Sigmoid colon (tissue), 7 donors: ENCODE results near the gene ERFE. TPM values are rescaled to one million over a fixed set of nuclear protein-coding genes. Genes with fewer than 3 reads are reported as not detected.
A peak's percentile ranks its signal among the peaks of the same experiment; 100 is the strongest.

Source experiments
- DNase-seq: peaks from one replicate; pipeline ENCODE4 v3.0.0-alpha.2; 2019
- H3K27ac ChIP-seq, 4 donors: fragments of 200-600 bp; sonication (generic); one replicate each; pipeline ENCODE4 v1.5.1; 2016 to 2019; ENCODE audit warnings: mild to moderate bottlenecking in 1 of 4
- H3K27me3 ChIP-seq, 3 donors: fragments of 200-600 bp; sonication (generic); one replicate each; pipeline ENCODE4 v1.5.1; 2019; ENCODE audit warnings: mild to moderate bottlenecking in 1 of 3
- H3K36me3 ChIP-seq, 4 donors: fragments of 200-600 bp; sonication (generic); one replicate each; pipeline ENCODE4 v1.5.1; 2016 to 2019
- H3K4me1 ChIP-seq, 4 donors: fragments of 200-600 bp; sonication (generic); one replicate each; pipeline ENCODE4 v1.5.1; 2017 to 2019
- H3K4me3 ChIP-seq, 4 donors: fragments of 200-600 bp; sonication (generic); one replicate each; pipeline ENCODE4 v1.5.1; 2017 to 2019; ENCODE audit warnings: mild to moderate bottlenecking in 2 of 4, moderate library complexity in 1 of 4
- H3K9me3 ChIP-seq, 4 donors: fragments of 200-600 bp in 3 of 4; sonication (generic) in 3 of 4; one replicate each; pipeline versions ENCODE4 v1.5.1 to v1.6.1; 2013 to 2019
- CTCF ChIP-seq, 4 experiments: fragments of 450-650 bp in 3 of 4; fragments of 200-600 bp in 1 of 4; IDR thresholded peaks; one replicate each; pipeline ENCODE4 v1.5.1; 2016 to 2019; ENCODE audit warnings: antibody characterized with exemption in 4 of 4, mild to moderate bottlenecking in 3 of 4, moderate library complexity in 2 of 4
- EP300 ChIP-seq, 4 donors: sonication (generic); formaldehyde crosslinking; IDR thresholded peaks; one replicate each; pipeline ENCODE4 v1.6.1; 2017; ENCODE audit warnings: antibody characterized with exemption in 4 of 4
- POLR2A ChIP-seq, 2 donors: fragments of 450-650 bp; IDR thresholded peaks; one replicate each; pipeline ENCODE4 v1.6.1; 2016; ENCODE audit warnings: antibody characterized with exemption in 2 of 2, mild to moderate bottlenecking in 2 of 2, moderate library complexity in 2 of 2
- POLR2AphosphoS5 ChIP-seq, 4 donors: sonication (generic); formaldehyde crosslinking; IDR thresholded peaks; one replicate each; pipeline ENCODE4 v1.6.1; 2017; ENCODE audit warnings: antibody characterized with exemption in 4 of 4
- WGBS, 2 donors: extraction: QIAGEN DNeasy Blood & Tissue Kit; methylation state at CpG; one replicate each; pipeline ENCODE4 v1.1.7; 2013; 5-methylcytosine and 5-hydroxymethylcytosine counted together
- intact Hi-C: fragments of 100-400 bp; cut with DNase I; formaldehyde crosslinking; loops from one replicate; pipeline ENCODE4 v1.15.1; 2023
- polyA plus RNA-seq, 3 donors: library from polyadenylated mRNA; stranded (reverse); fragments of 200-250 nt; gene quantifications; one replicate each; pipeline ENCODE4 v1.2.3, GENCODE V29; 2013
- total RNA-seq, 4 donors: library from RNA; depleted of rRNA; stranded (reverse); fragments of >200 nt; gene quantifications; one replicate each; pipeline ENCODE4 v1.1.0, GENCODE V29; 2016
- donor health status: healthy with polysubstance abuse.
- donor health status: Bipolar disorder and iron deficiency.
- donor health status: healthy.

The ERFE gene
- total and polyA plus RNA-seq, 7 donors = 0.42 to 0.71 (median 0.49) TPM; not detected in 4

- intact Hi-C loops = loop anchor here (2.0 to 10.0 kb wide), 2 partner anchors 35 to 61 kb away; no protein-coding TSS in a partner anchor
- Histone ChIP-seq H3K9me3 (no peaks in the 10 kb centered on the region), H3K27ac (peak overlapping the region; percentile 90 to 99 (median 95)), H3K36me3 (no peaks in the 10 kb centered on the region), H3K4me1 (peaks cover 0 to 40% (median 37%) of the 10 kb centered on the region in 4 donors), H3K4me3 (peak overlapping the region; percentile 26 to 97 (median 82)), H3K27me3 (no peaks in the 10 kb centered on the region)
- DNase-seq = no peak
- WGBS, 2 donors = 58 to 64% methylated on average over 18 of the region's 18 CpGs
- TF ChIP-seq EP300 (IDR thresholded peaks at IDR 0.05) = no peak
- no peak for TF ChIP-seq CTCF (IDR thresholded peaks at IDR 0.05)
Observed at GRCh38 chr2:238203973-238204683, 45.4 kb downstream of the ERFE start.

GRCh38 chr2:238207006-238207405, 48.2 kb downstream of the ERFE start:
- Histone ChIP-seq H3K27ac (no peak overlapping the region), H3K4me1 (peaks cover 0 to 13% (median 12%) of the 10 kb centered on the region in 4 donors), H3K27me3 (no peaks in the 10 kb centered on the region), H3K36me3 (no peaks in the 10 kb centered on the region), H3K9me3 (no peaks in the 10 kb centered on the region), H3K4me3 (no peak overlapping the region)
- 75 to 82% methylated on average over 7 of the region's 7 CpGs for WGBS, 2 donors
- DNase-seq = no peak
- TF ChIP-seq CTCF (IDR thresholded peaks at IDR 0.05) (no peak), POLR2A (IDR thresholded peaks at IDR 0.05) (no peak), EP300 (IDR thresholded peaks at IDR 0.05) (no peak), POLR2AphosphoS5 (IDR thresholded peaks at IDR 0.05) (no peak)
- intact Hi-C loops = loop anchor here (10.0 kb wide), 1 partner anchor 58 kb away; no protein-coding TSS in a partner anchor

GRCh38 chr2:238216651-238217184, 57.9 kb downstream of the ERFE start:
- TF ChIP-seq POLR2A (IDR thresholded peaks at IDR 0.05) = no peak
- TF ChIP-seq POLR2AphosphoS5 (IDR thresholded peaks at IDR 0.05) = no peak
- no peak for TF ChIP-seq CTCF (IDR thresholded peaks at IDR 0.05)
- no peak for TF ChIP-seq EP300 (IDR thresholded peaks at IDR 0.05)
- intact Hi-C loops = no loop called here

More at GRCh38 chr2:238216651-238217184, 57.9 kb downstream of the ERFE start:
- no peaks in the 10 kb centered on the region for H3K36me3 ChIP-seq
- DNase-seq = no peak
- H3K4me1 ChIP-seq = peaks cover 0 to 15% (median 10%) of the 10 kb centered on the region in 4 donors
- H3K27me3 ChIP-seq = no peaks in the 10 kb centered on the region
- H3K27ac ChIP-seq = no peak overlapping the region
- peaks cover 0 to 2% (median 0%) of the 10 kb centered on the region in 4 donors for H3K9me3 ChIP-seq
- WGBS, 2 donors = 90 to 91% methylated on average over 2 of the region's 2 CpGs
- H3K4me3 ChIP-seq = no peak overlapping the region

Other genes with a start within 250 kb of the ERFE start
- 10 to 100 TPM; 50.7 to 81.5 (median 66.4) TPM for gene UBE2F, start 192.0 kb upstream of the ERFE start, total RNA-seq
- 100 to 1,000 TPM in 1 of 3 donors, 10 to 100 TPM in 2; 51.9 to 115 (median 73.3) TPM for gene UBE2F, start 192.0 kb upstream of the ERFE start, polyA plus RNA-seq
- gene SCLY, start 98.0 kb upstream of the ERFE start, total RNA-seq = 10 to 100 TPM; 10.3 to 14.4 (median 11.7) TPM
- gene SCLY, start 98.0 kb upstream of the ERFE start, polyA plus RNA-seq = 10 to 100 TPM in 2 of 3 donors, 1 to 10 TPM in 1; 5.4 to 19.5 (median 10.4) TPM
- gene ESPNL, start 58.6 kb upstream of the ERFE start, total RNA-seq = 1 to 10 TPM in 1 of 4 donors, under 1 TPM in 2, not detected in 1; 0.36 to 2.0 (median 0.49) TPM
- gene ESPNL, start 58.6 kb upstream of the ERFE start, polyA plus RNA-seq = under 1 TPM in 1 of 3 donors, not detected in 2; 0.67 TPM
- gene KLHL30, start 20.3 kb upstream of the ERFE start, total RNA-seq = 1 to 10 TPM in 1 of 4 donors, under 1 TPM in 3; 0.49 to 3.6 (median 0.76) TPM
- under 1 TPM in 1 of 3 donors, not detected in 2; 0.19 TPM for gene KLHL30, start 20.3 kb upstream of the ERFE start, polyA plus RNA-seq
- gene ILKAP, start 44.7 kb downstream of the ERFE start, total RNA-seq = 10 to 100 TPM; 32.2 to 57.3 (median 45.3) TPM
- 10 to 100 TPM; 26.4 to 40.6 (median 28.0) TPM for gene ILKAP, start 44.7 kb downstream of the ERFE start, polyA plus RNA-seq
- gene HES6, start 81.1 kb downstream of the ERFE start, total RNA-seq = 10 to 100 TPM; 13.2 to 27.3 (median 18.1) TPM
- 10 to 100 TPM; 40.7 to 59.2 (median 52.3) TPM for gene HES6, start 81.1 kb downstream of the ERFE start, polyA plus RNA-seq
- 10 to 100 TPM in 1 of 4 donors, 1 to 10 TPM in 3; 7.7 to 11.8 (median 9.2) TPM for gene PER2, start 129.6 kb downstream of the ERFE start, total RNA-seq
- 1 to 10 TPM; 3.7 to 7.1 (median 4.2) TPM for gene PER2, start 129.6 kb downstream of the ERFE start, polyA plus RNA-seq
- 10 to 100 TPM; 17.5 to 20.8 (median 18.2) TPM for gene TRAF3IP1, start 161.5 kb downstream of the ERFE start, total RNA-seq
- 10 to 100 TPM in 1 of 3 donors, 1 to 10 TPM in 2; 6.9 to 13.2 (median 7.2) TPM for gene TRAF3IP1, start 161.5 kb downstream of the ERFE start, polyA plus RNA-seq